ENCODE data around the gene ABHD18.
"Not testable (repeated sequence)": the region's sequence is repeated elsewhere in the genome, so short reads cannot be mapped to it uniquely, and the experiment has no call there.

ABHD18 gene

DNA sequence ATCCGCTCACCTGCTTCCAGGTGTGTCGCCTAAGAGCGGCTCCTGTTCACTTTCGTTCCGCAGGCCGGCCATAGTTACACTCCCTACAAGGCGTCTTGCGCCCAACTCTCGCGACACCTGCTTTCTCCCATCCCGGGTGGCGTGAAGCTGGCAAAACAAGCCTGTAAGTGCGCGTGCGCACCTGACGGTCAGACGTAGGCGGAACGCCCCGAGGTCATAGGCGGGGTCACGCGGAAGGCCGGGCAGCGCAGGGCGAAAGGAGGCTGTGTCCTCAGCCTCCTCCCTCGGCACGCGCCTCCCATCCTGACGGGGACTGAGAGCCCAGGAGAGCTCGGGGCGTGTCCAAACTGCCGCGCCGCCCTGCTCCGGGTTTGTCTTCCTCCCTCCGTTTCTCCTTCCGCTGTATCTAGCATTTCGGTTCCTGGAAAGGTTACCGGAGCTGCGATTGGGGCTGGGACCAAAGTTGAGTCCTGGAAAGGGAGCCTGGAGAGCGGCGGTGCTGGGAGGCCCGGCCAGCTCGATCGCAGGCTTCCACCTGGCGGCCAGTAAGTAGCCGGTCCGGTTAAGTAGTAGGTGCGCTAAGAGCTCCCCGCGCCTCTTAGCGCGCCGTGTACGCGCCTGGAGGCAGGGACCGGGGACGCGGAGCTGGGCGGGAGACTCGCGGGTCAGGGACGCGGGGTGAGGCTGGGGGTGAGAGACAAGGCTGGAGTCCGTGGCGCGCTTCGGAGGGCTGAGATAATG lies at the start of gene ABHD18, which contains the start of gene MFSD8:
TSS of gene ABHD18 (plus strand) at position 345 of the 741 bp plus-strand sequence. CDS start 17,550 bp downstream, outside the sequence.
TSS of gene MFSD8 (minus strand) at position 112 of the 741 bp plus-strand sequence. CDS start at position 72, 40 bp downstream.
- peak within 1 kb of the TSS; percentile 93 for H3K27ac ChIP-seq
- TF ChIP-seq, protein P1, sequence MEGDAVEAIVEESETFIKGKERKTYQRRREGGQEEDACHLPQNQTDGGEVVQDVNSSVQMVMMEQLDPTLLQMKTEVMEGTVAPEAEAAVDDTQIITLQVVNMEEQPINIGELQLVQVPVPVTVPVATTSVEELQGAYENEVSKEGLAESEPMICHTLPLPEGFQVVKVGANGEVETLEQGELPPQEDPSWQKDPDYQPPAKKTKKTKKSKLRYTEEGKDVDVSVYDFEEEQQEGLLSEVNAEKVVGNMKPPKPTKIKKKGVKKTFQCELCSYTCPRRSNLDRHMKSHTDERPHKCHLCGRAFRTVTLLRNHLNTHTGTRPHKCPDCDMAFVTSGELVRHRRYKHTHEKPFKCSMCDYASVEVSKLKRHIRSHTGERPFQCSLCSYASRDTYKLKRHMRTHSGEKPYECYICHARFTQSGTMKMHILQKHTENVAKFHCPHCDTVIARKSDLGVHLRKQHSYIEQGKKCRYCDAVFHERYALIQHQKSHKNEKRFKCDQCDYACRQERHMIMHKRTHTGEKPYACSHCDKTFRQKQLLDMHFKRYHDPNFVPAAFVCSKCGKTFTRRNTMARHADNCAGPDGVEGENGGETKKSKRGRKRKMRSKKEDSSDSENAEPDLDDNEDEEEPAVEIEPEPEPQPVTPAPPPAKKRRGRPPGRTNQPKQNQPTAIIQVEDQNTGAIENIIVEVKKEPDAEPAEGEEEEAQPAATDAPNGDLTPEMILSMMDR (IDR thresholded peaks at IDR 0.05), result peak; percentile 51
- H3K27me3 ChIP-seq, result no peaks in the 10 kb centered on the region
- H3K4me1 ChIP-seq (ENCODE audit: control insufficient read depth in 1 of 2, insufficient read depth in 1 of 2, low read depth in 1 of 2, low read length in 1 of 2), result peaks cover 16 to 21% of the 10 kb centered on the region in 2 experiments
- H3K4me3 ChIP-seq (ENCODE audit: low read depth in 1 of 2, low read length in 1 of 2), result peak within 1 kb of the TSS; percentile 77 to 99
- no peaks in the 10 kb centered on the region for H3K36me3 ChIP-seq
- H3K9me3 ChIP-seq, result no peaks in the 10 kb centered on the region

DNA sequence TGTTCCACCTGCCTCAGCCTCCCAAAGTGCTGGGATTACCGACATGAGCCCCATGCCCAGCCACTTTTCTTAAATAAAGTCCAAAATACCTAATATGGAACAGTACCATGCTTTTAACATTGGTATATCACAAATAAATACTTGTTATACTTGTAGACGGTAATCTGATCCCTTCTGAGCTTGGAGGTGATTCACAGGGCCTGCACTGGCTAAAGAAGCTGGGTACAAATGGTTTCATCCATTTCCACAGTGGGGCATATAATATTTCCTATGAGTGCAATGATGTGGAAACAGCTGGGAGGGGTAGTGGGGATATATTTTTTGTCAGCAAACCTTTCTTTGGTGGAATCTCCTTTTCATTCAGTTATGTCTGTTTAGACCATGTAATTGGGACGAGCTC lies 48.7 kb upstream of the ABHD18 start:
- H3K27me3 ChIP-seq, result no peaks in the 10 kb centered on the region
- TF ChIP-seq, protein P1 (IDR thresholded peaks at IDR 0.05), result no peak
- no peaks in the 10 kb centered on the region for H3K9me3 ChIP-seq
- no peak overlapping the region for H3K4me3 ChIP-seq (ENCODE audit: low read depth in 1 of 2, low read length in 1 of 2)
- H3K4me1 ChIP-seq (ENCODE audit: control insufficient read depth in 1 of 2, insufficient read depth in 1 of 2, low read depth in 1 of 2, low read length in 1 of 2), result no peaks in the 10 kb centered on the region
- H3K36me3 ChIP-seq, result peaks cover 49% of the 10 kb centered on the region
- H3K27ac ChIP-seq, result no peak overlapping the region

DNA sequence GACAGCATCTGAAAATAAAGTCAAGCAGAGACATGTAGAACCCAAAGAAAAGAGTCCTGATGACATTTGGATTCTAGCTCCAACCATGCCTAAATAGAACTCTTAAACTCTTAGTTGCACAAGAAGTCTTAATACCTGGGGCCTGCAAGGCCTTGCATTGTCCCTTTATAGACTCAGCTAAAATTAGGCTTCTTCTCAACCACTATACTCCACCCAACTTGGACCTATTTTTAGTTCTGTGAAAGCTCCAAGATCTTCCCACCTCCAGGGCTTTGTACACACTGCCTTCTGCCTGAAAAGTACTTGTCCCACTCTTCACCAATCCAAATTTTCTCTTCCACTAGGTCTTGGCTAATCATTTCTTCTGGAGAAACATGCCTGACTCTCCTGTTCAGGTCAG lies 48.1 kb upstream of the ABHD18 start:
- H3K4me3 ChIP-seq (ENCODE audit: low read depth in 1 of 2, low read length in 1 of 2), result no peak overlapping the region
- H3K4me1 ChIP-seq (ENCODE audit: control insufficient read depth in 1 of 2, insufficient read depth in 1 of 2, low read depth in 1 of 2, low read length in 1 of 2), result no peaks in the 10 kb centered on the region
- no peak overlapping the region for H3K27ac ChIP-seq
- TF ChIP-seq, protein P1 (IDR thresholded peaks at IDR 0.05), result no peak
- no peaks in the 10 kb centered on the region for H3K27me3 ChIP-seq
- peaks cover 51% of the 10 kb centered on the region for H3K36me3 ChIP-seq
- no peaks in the 10 kb centered on the region for H3K9me3 ChIP-seq

DNA sequence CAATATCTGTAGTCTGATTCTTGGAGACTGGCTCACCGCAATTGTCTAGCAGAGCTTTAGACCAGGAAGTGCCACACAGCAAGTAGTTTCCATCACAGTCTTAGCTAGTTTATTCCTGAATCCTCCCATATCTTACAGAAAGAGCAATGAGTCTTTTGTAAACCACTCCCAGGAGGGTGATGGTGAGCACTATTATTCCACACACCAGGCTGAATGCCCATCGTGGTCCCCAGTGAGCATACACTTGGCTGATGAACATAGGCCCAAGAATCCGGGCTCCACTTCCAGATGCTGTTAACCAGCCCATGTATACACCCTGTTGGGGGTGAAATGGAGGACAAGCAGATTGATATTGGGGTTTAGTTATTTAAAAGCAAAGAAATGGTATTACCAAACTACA lies 44.7 kb upstream of the ABHD18 start:
- no peaks in the 10 kb centered on the region for H3K4me1 ChIP-seq (ENCODE audit: control insufficient read depth in 1 of 2, insufficient read depth in 1 of 2, low read depth in 1 of 2, low read length in 1 of 2)

DNA sequence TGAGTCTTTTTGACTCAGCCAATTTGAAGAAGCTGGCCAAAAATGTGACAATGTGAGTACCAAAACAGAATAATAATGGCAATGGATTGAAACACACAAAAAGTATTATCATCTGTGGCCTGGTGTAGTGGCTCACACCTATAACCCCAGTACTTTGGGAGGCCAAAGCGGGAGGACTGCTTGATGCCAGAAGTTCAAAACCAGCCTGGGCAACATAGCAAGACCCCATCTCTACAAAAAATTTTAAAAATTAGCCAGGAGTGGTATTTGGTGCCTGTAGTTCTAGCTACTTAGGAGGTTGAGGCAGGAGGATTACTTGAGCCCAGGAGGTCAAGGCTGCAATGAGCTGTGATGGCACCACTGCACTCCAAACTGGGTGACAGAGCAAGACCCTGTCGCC lies 43.0 kb upstream of the ABHD18 start:
- H3K36me3 ChIP-seq, result peaks cover 48% of the 10 kb centered on the region
- H3K4me1 ChIP-seq (ENCODE audit: control insufficient read depth in 1 of 2, insufficient read depth in 1 of 2, low read depth in 1 of 2, low read length in 1 of 2), result no peaks in the 10 kb centered on the region
- TF ChIP-seq, protein P1 (IDR thresholded peaks at IDR 0.05), result no peak
- H3K27me3 ChIP-seq, result no peaks in the 10 kb centered on the region
- H3K9me3 ChIP-seq, result no peaks in the 10 kb centered on the region
- H3K27ac ChIP-seq, result no peak overlapping the region
- H3K4me3 ChIP-seq (ENCODE audit: low read depth in 1 of 2, low read length in 1 of 2), result no peak overlapping the region

More for the DNA sequence above, 44.7 kb upstream of the ABHD18 start:
- TF ChIP-seq, protein P1 (IDR thresholded peaks at IDR 0.05), result no peak
- Histone ChIP-seq H3K36me3 (peaks cover 51% of the 10 kb centered on the region), H3K4me3 (ENCODE audit: low read depth in 1 of 2, low read length in 1 of 2) (no peak overlapping the region), H3K9me3 (no peaks in the 10 kb centered on the region), H3K27me3 (no peaks in the 10 kb centered on the region), H3K27ac (no peak overlapping the region)

DNA sequence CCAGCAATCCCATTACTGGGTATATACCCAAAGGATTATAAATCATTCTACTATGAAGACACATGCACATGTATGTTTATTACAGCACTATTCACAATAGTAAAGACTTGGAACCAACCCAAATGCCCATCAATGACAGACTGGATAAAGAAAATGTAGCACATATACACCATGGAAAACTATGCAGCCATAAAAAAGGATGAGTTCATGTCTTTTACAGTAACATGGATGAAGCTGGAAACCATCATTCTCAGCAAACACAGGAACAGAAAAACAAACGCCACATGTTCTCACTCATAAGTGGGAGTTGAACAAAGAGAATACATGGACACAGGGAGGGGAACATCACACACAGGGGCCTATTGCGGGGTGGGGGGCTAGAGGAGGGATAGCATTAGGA lies 39.5 kb upstream of the ABHD18 start:
- not testable (repeated sequence) for H3K27ac ChIP-seq; H3K27me3 ChIP-seq; H3K9me3 ChIP-seq; H3K4me3 ChIP-seq (ENCODE audit: low read depth in 1 of 2, low read length in 1 of 2); H3K4me1 ChIP-seq (ENCODE audit: control insufficient read depth in 1 of 2, insufficient read depth in 1 of 2, low read depth in 1 of 2, low read length in 1 of 2)
- H3K36me3 ChIP-seq, result peaks cover 42% of the 10 kb centered on the region
